HL-60 (cell line): Measurements from ENCODE around the gene PCDHGA1.
"Not testable (repeated sequence)": the region's sequence is repeated elsewhere in the genome, so short reads cannot be mapped to it uniquely, and the experiment has no call there.

Experiments
- DNase-seq, 2 experiments: peaks; one replicate each; pipeline ENCODE4 v3.0.0-alpha.2; 2010 to 2020; ENCODE audit warnings: low read depth in 1 of 2, low spot score in 1 of 2
- H3K27ac ChIP-seq: fragments of 250-450 bp; sonication (Bioruptor Pico); replicated peaks from 2 replicates; pipeline ENCODE4 v1.5.1; 2020; ENCODE audit warnings: mild to moderate bottlenecking, moderate library complexity
- H3K27me3 ChIP-seq: fragments of 250-450 bp; sonication (Bioruptor Pico); 2 replicates; pipeline ENCODE4 v1.5.1; 2021; ENCODE audit warnings: mild to moderate bottlenecking, moderate library complexity; ENCODE audit not compliant: insufficient read depth, poor library complexity, severe bottlenecking
- H3K4me3 ChIP-seq: replicated peaks from 2 replicates; pipeline ENCODE4 v1.5.1; 2011; ENCODE audit warnings: mild to moderate bottlenecking, control low read depth, low read length; ENCODE audit not compliant: insufficient read depth
- GABPA ChIP-seq: IDR thresholded peaks from 2 replicates; pipeline ENCODE4 v1.6.1; 2012; ENCODE audit warnings: low read depth
- POLR2AphosphoS5 ChIP-seq: IDR thresholded peaks from 2 replicates; pipeline ENCODE4 v1.6.1; 2012; ENCODE audit warnings: low read depth
- SPI1 ChIP-seq: IDR thresholded peaks from 2 replicates; pipeline ENCODE4 v1.6.1; 2012; ENCODE audit warnings: low read depth, mild to moderate bottlenecking, borderline replicate concordance
- TF ChIP-seq, protein P1 (sequence below): IDR thresholded peaks from one replicate; pipeline ENCODE4 v1.5.1; 2011; ENCODE audit warnings: low read length, control low read depth, inconsistent platforms; ENCODE audit not compliant: insufficient read depth
- TF ChIP-seq, protein P2 (sequence below): IDR thresholded peaks from 2 replicates; pipeline ENCODE4 v1.6.1; 2012; ENCODE audit warnings: low read depth; ENCODE audit not compliant: insufficient replicate concordance

PCDHGA1 gene

DNA sequence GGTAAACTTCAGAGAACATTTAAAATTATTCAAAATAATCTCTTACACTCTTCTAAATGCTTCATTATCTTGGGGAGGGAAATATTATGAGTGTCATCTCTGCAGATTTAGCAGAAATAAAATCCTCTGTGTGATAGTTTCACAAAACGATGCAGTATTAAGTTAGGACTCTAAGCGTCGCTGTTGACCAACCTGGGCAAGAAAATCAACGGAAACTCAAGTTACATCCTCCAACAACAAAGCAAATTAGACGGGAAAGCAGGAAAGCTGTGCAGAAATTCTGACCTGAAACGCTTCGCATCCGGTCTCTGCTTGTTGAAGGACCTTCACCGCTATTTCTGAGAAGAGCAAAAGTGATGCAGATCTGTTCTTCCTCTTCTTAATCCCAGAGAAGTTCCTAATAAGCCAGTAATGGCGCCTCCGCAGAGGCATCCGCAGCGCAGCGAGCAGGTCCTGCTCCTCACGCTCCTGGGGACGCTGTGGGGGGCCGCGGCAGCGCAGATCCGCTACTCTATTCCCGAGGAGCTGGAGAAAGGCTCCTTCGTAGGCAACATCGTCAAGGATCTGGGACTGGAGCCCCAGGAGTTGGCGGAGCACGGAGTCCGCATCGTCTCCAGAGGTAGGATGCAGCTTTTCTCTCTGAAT is 43.5 kb downstream of the PCDHGA1 start, which contains the start of gene PCDHGA6:
TSS of gene PCDHGA6 (plus strand) at position 219 of the 645 bp plus-strand sequence. CDS start at position 412, 193 bp downstream.
- DNase-seq, result no peak
- TF ChIP-seq GABPA (no peak), SPI1 (no peak), POLR2AphosphoS5 (no peak)
- TF ChIP-seq, protein P1, sequence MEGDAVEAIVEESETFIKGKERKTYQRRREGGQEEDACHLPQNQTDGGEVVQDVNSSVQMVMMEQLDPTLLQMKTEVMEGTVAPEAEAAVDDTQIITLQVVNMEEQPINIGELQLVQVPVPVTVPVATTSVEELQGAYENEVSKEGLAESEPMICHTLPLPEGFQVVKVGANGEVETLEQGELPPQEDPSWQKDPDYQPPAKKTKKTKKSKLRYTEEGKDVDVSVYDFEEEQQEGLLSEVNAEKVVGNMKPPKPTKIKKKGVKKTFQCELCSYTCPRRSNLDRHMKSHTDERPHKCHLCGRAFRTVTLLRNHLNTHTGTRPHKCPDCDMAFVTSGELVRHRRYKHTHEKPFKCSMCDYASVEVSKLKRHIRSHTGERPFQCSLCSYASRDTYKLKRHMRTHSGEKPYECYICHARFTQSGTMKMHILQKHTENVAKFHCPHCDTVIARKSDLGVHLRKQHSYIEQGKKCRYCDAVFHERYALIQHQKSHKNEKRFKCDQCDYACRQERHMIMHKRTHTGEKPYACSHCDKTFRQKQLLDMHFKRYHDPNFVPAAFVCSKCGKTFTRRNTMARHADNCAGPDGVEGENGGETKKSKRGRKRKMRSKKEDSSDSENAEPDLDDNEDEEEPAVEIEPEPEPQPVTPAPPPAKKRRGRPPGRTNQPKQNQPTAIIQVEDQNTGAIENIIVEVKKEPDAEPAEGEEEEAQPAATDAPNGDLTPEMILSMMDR, result no peak
- TF ChIP-seq, protein P2, sequence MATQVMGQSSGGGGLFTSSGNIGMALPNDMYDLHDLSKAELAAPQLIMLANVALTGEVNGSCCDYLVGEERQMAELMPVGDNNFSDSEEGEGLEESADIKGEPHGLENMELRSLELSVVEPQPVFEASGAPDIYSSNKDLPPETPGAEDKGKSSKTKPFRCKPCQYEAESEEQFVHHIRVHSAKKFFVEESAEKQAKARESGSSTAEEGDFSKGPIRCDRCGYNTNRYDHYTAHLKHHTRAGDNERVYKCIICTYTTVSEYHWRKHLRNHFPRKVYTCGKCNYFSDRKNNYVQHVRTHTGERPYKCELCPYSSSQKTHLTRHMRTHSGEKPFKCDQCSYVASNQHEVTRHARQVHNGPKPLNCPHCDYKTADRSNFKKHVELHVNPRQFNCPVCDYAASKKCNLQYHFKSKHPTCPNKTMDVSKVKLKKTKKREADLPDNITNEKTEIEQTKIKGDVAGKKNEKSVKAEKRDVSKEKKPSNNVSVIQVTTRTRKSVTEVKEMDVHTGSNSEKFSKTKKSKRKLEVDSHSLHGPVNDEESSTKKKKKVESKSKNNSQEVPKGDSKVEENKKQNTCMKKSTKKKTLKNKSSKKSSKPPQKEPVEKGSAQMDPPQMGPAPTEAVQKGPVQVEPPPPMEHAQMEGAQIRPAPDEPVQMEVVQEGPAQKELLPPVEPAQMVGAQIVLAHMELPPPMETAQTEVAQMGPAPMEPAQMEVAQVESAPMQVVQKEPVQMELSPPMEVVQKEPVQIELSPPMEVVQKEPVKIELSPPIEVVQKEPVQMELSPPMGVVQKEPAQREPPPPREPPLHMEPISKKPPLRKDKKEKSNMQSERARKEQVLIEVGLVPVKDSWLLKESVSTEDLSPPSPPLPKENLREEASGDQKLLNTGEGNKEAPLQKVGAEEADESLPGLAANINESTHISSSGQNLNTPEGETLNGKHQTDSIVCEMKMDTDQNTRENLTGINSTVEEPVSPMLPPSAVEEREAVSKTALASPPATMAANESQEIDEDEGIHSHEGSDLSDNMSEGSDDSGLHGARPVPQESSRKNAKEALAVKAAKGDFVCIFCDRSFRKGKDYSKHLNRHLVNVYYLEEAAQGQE, result no peak
- no peaks in the 10 kb centered on the region for H3K27me3 ChIP-seq
- no peak within 1 kb of the TSS for H3K27ac ChIP-seq
- H3K4me3 ChIP-seq, result no peak within 1 kb of the TSS

DNA sequence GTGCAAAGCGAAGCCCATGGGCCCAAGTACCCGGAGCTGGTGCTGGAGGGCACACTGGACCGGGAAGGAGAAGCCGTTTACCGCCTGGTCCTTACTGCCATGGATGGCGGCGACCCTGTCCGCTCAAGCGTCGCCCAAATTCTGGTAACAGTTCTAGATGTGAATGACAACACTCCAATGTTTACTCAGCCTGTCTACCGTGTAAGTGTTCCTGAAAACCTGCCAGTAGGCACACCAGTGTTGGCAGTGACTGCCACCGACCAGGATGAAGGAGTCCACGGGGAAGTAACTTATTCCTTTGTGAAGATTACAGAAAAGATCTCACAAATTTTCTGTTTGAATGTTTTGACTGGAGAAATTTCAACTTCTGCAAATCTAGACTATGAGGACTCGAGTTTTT is 44.3 kb downstream of the PCDHGA1 start:
- no peak overlapping the region for H3K4me3 ChIP-seq
- H3K27me3 ChIP-seq, result no peaks in the 10 kb centered on the region
- TF ChIP-seq, protein P2, result no peak
- TF ChIP-seq, protein P1, result no peak
- no peak for TF ChIP-seq SPI1
- no peak for TF ChIP-seq POLR2AphosphoS5
- no peak for TF ChIP-seq GABPA
- H3K27ac ChIP-seq, result no peak overlapping the region
- DNase-seq, result no peak

DNA sequence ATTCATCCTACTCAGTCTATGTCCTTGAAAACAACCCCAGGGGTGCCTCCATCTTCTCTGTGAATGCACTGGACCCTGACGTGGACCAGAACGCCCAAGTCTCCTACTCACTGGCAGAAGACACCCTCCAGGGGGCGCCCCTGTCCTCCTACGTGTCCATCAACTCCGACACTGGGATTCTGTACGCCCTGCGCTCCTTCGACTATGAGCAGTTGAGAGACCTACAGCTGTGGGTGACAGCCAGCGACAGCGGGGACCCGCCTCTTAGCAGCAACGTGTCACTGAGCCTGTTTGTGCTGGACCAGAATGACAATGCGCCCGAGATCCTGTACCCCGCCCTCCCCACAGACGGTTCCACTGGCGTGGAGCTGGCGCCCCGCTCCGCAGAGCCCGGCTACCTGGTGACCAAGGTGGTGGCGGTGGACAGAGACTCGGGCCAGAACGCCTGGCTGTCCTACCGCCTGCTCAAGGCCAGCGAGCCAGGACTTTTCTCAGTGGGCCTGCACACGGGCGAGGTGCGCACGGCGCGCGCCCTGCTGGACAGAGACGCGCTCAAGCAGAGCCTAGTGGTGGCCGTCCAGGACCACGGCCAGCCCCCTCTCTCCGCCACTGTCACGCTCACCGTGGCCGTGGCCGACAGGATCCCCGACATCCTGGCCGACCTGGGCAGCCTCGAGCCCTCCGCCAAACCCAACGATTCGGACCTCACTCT is 45.3 kb downstream of the PCDHGA1 start:
- H3K27me3 ChIP-seq, H3K27ac ChIP-seq, DNase-seq, H3K4me3 ChIP-seq: not testable (repeated sequence)

DNA sequence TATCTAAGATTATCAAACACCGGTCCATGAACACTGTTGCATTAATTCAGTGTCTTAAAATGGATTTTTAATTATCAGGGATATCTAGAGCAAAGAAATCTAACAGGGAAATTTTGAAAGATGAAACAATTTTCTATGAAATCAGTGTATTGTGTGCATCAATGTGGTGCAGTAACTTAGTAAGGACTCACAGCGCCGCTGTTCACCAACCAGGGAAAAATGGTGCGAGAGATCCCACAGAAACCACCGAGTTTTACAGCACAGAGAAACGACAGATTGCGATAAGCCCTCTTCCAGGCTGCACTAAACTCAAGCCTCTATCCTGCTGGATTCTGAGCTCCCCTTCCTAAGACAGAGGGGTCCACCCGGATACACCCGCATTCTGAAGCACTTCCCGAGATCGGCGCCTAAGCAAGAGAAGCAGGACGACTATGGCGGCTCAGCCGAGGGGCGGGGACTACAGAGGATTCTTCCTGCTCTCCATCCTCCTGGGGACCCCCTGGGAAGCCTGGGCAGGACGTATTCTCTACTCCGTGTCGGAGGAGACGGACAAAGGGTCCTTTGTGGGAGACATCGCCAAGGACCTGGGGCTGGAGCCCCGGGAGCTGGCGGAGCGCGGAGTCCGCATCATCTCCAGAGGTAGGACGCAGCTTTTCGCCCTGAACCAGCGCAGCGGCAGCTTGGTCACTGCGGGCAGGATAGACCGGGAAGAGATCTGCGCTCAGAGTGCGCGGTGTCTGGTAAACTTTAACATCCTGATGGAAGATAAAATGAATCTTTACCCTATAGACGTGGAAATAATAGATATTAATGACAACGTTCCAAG is 52.4 kb downstream of the PCDHGA1 start, which contains the start of gene PCDHGA7:
TSS of gene PCDHGA7 (plus strand) at position 274 of the 826 bp plus-strand sequence. CDS start at position 432, 158 bp downstream.
- H3K27me3 ChIP-seq, result no peaks in the 10 kb centered on the region
- TF ChIP-seq, protein P1, result peak; percentile 33
- no peak for TF ChIP-seq SPI1
- TF ChIP-seq, protein P2, result no peak
- H3K4me3 ChIP-seq, result peak within 1 kb of the TSS; percentile 47
- H3K27ac ChIP-seq, result no peak within 1 kb of the TSS; the same call in 1 of the 2 replicates
- peak in 1 of 2 experiments; percentile 32 for DNase-seq
